NCI-H2107 treated with DMSO at 0.1 percent for 48 hours (cell line): ENCODE data around the gene USH2A.

Source experiments
- DNase-seq: peaks from one replicate; lab custom pipeline; 2025; ENCODE audit not compliant: unreplicated experiment; lab: John Stamatoyannopoulos, UW

Gene USH2A

GRCh38 chr1:215744419-215744818 is 678.8 kb downstream of the USH2A start:
- no peak for DNase-seq

GRCh38 chr1:215739025-215739424 is 684.2 kb downstream of the USH2A start:
- no peak for DNase-seq

- DNase-seq: no peak
Observed at GRCh38 chr1:215731699-215732098, 691.5 kb downstream of the USH2A start.

- DNase-seq: no peak
Observed at GRCh38 chr1:215730600-215730999, 692.6 kb downstream of the USH2A start.

- DNase-seq: no peak
Observed at GRCh38 chr1:215728169-215728568, 695.1 kb downstream of the USH2A start.

- DNase-seq: no peak
Observed at GRCh38 chr1:215720126-215720525, 703.1 kb downstream of the USH2A start.

GRCh38 chr1:215719552-215719951 is 703.7 kb downstream of the USH2A start:
- no peak for DNase-seq

- DNase-seq: no peak
Observed at GRCh38 chr1:215718575-215719287, 704.5 kb downstream of the USH2A start.

- no peak for DNase-seq
Observed at GRCh38 chr1:215717677-215718426, 705.4 kb downstream of the USH2A start.

- DNase-seq: no peak
Observed at GRCh38 chr1:215710899-215711225, 712.4 kb downstream of the USH2A start.

GRCh38 chr1:215710036-215710898 is 713.0 kb downstream of the USH2A start:
- peak; percentile 88 for DNase-seq

- DNase-seq: no peak
Observed at GRCh38 chr1:215704089-215704860, 719.0 kb downstream of the USH2A start.

- DNase-seq: peak; percentile 34
Observed at GRCh38 chr1:215682232-215682631, 741.0 kb downstream of the USH2A start.

- no peak for DNase-seq
Observed at GRCh38 chr1:215681041-215681440, 742.2 kb downstream of the USH2A start.

- no peak for DNase-seq
Observed at GRCh38 chr1:215679231-215679630, 744.0 kb downstream of the USH2A start.

GRCh38 chr1:215677112-215677511 is 746.1 kb downstream of the USH2A start:
- no peak for DNase-seq

GRCh38 chr1:215673943-215674342 is 749.3 kb downstream of the USH2A start:
- no peak for DNase-seq

GRCh38 chr1:215672482-215672881 is 750.8 kb downstream of the USH2A start:
- no peak for DNase-seq

GRCh38 chr1:215669806-215670491 is 753.3 kb downstream of the USH2A start:
- DNase-seq: no peak

GRCh38 chr1:215667761-215668160 is 755.5 kb downstream of the USH2A start:
- DNase-seq: no peak
